Right hindlimb (tissue), 1 donor: ENCODE results near the gene TMEM63B.
"Not testable (repeated sequence)": the region's sequence is repeated elsewhere in the genome, so short reads cannot be mapped to it uniquely, and the experiment has no call there.

ENCODE experiments used
- DNase-seq: peaks from one replicate; pipeline ENCODE4 v3.0.0-alpha.2; 2018

Gene TMEM63B

GRCh38 chr6:44117397-44118128 is 9.8 kb upstream of the TMEM63B start:
- no peak for DNase-seq

- DNase-seq, result no peak
Measured at GRCh38 chr6:44119704-44120262, 7.6 kb upstream of the TMEM63B start.

GRCh38 chr6:44120692-44121443 is 6.5 kb upstream of the TMEM63B start:
- DNase-seq, result no peak

GRCh38 chr6:44122801-44123200 is 4.6 kb upstream of the TMEM63B start:
- DNase-seq, result no peak

GRCh38 chr6:44123544-44123943 is 3.8 kb upstream of the TMEM63B start:
- no peak for DNase-seq

GRCh38 chr6:44126320-44127149 is 819 bp upstream of the TMEM63B start:
- DNase-seq, result peak; percentile 74

GRCh38 chr6:44128020-44128917 is 915 bp downstream of the TMEM63B start:
- DNase-seq, result no peak

- no peak for DNase-seq
Measured at GRCh38 chr6:44129841-44130322, 2.5 kb downstream of the TMEM63B start.

- DNase-seq, result no peak
Measured at GRCh38 chr6:44131892-44132291, 4.5 kb downstream of the TMEM63B start.

GRCh38 chr6:44132476-44132875 is 5.1 kb downstream of the TMEM63B start:
- no peak for DNase-seq

GRCh38 chr6:44133003-44133931 is 5.9 kb downstream of the TMEM63B start:
- peak; percentile 56 for DNase-seq

- DNase-seq, result no peak
Measured at GRCh38 chr6:44133981-44134711, 6.8 kb downstream of the TMEM63B start.

GRCh38 chr6:44135173-44135758 is 7.9 kb downstream of the TMEM63B start:
- DNase-seq, result no peak

GRCh38 chr6:44135875-44136274 is 8.5 kb downstream of the TMEM63B start:
- DNase-seq, result no peak

GRCh38 chr6:44138717-44139350 is 11.5 kb downstream of the TMEM63B start:
- no peak for DNase-seq

GRCh38 chr6:44139351-44139743 is 12.0 kb downstream of the TMEM63B start:
- no peak for DNase-seq

GRCh38 chr6:44142835-44143234 is 15.5 kb downstream of the TMEM63B start:
- no peak for DNase-seq

- DNase-seq, result no peak
Measured at GRCh38 chr6:44143731-44144130, 16.4 kb downstream of the TMEM63B start.

- not testable (repeated sequence) for DNase-seq
Measured at GRCh38 chr6:44144536-44144935, 17.2 kb downstream of the TMEM63B start.
